Activated T-helper 17 cell treated with anti-CD3 and anti-CD28 coated beads, Interleukin-2, amount 50 U/mL, for 72 hours (primary cell): ENCODE results near the gene LRRC27. TPM values are rescaled to one million over a fixed set of nuclear protein-coding genes. Genes with fewer than 3 reads are reported as not detected.

Experiments
- ATAC-seq: fragments of 150-1000 bp; cut with Tn5 transposase; replicated peaks from 2 replicates; pipeline ENCODE4 v1.10.0; 2021; ENCODE audit warnings: mild to moderate bottlenecking, moderate library complexity
- H3K27ac Mint-ChIP-seq: one replicate; pipeline ENCODE4 v1.8.0; 2022; ENCODE audit warnings: mixed read lengths
- H3K27me3 Mint-ChIP-seq: one replicate; pipeline ENCODE4 v1.8.0; 2022; ENCODE audit warnings: mixed read lengths
- H3K36me3 Mint-ChIP-seq: one replicate; pipeline ENCODE4 v1.8.0; 2022; ENCODE audit warnings: low read depth, mild to moderate bottlenecking, mixed read lengths
- H3K4me1 Mint-ChIP-seq: one replicate; pipeline ENCODE4 v1.8.0; 2022; ENCODE audit warnings: mixed read lengths
- H3K4me3 Mint-ChIP-seq: one replicate; pipeline ENCODE4 v1.8.0; 2022; ENCODE audit warnings: mild to moderate bottlenecking, mixed read lengths
- H3K9me3 Mint-ChIP-seq: one replicate; pipeline ENCODE4 v1.8.0; 2022; ENCODE audit warnings: mixed read lengths
- total RNA-seq, 2 donors: library from RNA; stranded (reverse); gene quantifications; one replicate each; pipeline ENCODE4 v1.2.3, GENCODE V29; 2022

LRRC27 gene
- total RNA-seq, 2 donors from 2014 or later: 4.5 to 6.3 TPM

GRCh38 chr10:132360766-132361447 lies 28.9 kb downstream of the LRRC27 start:
- Mint-ChIP-seq H3K27me3 (no peaks in the 10 kb centered on the region), H3K9me3 (peaks cover 9% of the 10 kb centered on the region), H3K27ac (no peak overlapping the region), H3K4me1 (peaks cover 10% of the 10 kb centered on the region), H3K36me3 (peaks cover 14% of the 10 kb centered on the region), H3K4me3 (no peak overlapping the region)
- no peak for ATAC-seq

GRCh38 chr10:132361581-132362101 lies 29.6 kb downstream of the LRRC27 start:
- Mint-ChIP-seq H3K4me3 (no peak overlapping the region), H3K27me3 (no peaks in the 10 kb centered on the region), H3K36me3 (peaks cover 14% of the 10 kb centered on the region), H3K27ac (no peak overlapping the region), H3K9me3 (peaks cover 9% of the 10 kb centered on the region), H3K4me1 (peaks cover 10% of the 10 kb centered on the region)
- no peak for ATAC-seq

DNA sequence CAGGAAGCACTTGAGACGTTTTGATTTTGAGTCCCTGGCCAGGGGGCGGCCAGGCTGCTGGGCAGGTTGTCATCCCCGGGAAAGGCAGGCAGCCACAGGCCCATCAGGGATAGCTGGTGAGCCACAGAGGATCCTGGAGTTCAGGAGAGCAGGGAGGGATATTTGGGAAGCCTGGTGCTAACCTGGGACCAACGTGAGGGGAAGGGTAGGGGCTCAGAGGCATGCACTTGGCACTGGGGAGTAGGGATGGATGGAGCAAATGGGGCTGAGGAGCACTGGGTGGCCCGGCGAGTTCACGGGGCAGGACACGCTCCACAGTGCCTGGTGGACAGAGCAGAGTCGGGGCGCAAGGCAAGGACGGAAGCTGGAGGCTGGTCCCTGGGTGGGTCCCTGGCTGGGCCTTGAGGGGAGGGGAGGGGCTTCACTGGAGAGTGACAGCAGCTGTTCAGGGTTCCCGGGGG lies 30.2 kb downstream of the LRRC27 start:
- Mint-ChIP-seq H3K4me1 (peaks cover 10% of the 10 kb centered on the region), H3K9me3 (peaks cover 9% of the 10 kb centered on the region), H3K27ac (no peak overlapping the region), H3K36me3 (peaks cover 16% of the 10 kb centered on the region), H3K4me3 (no peak overlapping the region), H3K27me3 (no peaks in the 10 kb centered on the region)
- ATAC-seq: no peak

- ATAC-seq: no peak
- Mint-ChIP-seq H3K4me1 (peaks cover 10% of the 10 kb centered on the region), H3K27me3 (no peaks in the 10 kb centered on the region), H3K9me3 (peaks cover 9% of the 10 kb centered on the region), H3K4me3 (no peak overlapping the region), H3K36me3 (peaks cover 20% of the 10 kb centered on the region), H3K27ac (no peak overlapping the region)
Measured at GRCh38 chr10:132363376-132363775, 31.4 kb downstream of the LRRC27 start.

GRCh38 chr10:132363921-132364593 lies 32.1 kb downstream of the LRRC27 start:
- Mint-ChIP-seq H3K4me1 (peaks cover 10% of the 10 kb centered on the region), H3K9me3 (peaks cover 9% of the 10 kb centered on the region), H3K27me3 (no peaks in the 10 kb centered on the region), H3K4me3 (peak overlapping the region; percentile 52), H3K27ac (peak overlapping the region; percentile 98), H3K36me3 (peaks cover 20% of the 10 kb centered on the region)
- ATAC-seq: peak; percentile 61

GRCh38 chr10:132364594-132364970 lies 32.6 kb downstream of the LRRC27 start:
- peak overlapping the region; percentile 52 for H3K4me3 Mint-ChIP-seq
- no peaks in the 10 kb centered on the region for H3K27me3 Mint-ChIP-seq
- H3K9me3 Mint-ChIP-seq: peaks cover 9% of the 10 kb centered on the region
- peak; percentile 73 for ATAC-seq
- peaks cover 10% of the 10 kb centered on the region for H3K4me1 Mint-ChIP-seq
- peaks cover 20% of the 10 kb centered on the region for H3K36me3 Mint-ChIP-seq
- H3K27ac Mint-ChIP-seq: peak overlapping the region; percentile 98

GRCh38 chr10:132365102-132365501 lies 33.1 kb downstream of the LRRC27 start:
- Mint-ChIP-seq H3K9me3 (peaks cover 9% of the 10 kb centered on the region), H3K27ac (peak overlapping the region; percentile 98), H3K27me3 (no peaks in the 10 kb centered on the region), H3K36me3 (peaks cover 20% of the 10 kb centered on the region), H3K4me3 (peak overlapping the region; percentile 52), H3K4me1 (peaks cover 10% of the 10 kb centered on the region)
- ATAC-seq: peak; percentile 37

DNA sequence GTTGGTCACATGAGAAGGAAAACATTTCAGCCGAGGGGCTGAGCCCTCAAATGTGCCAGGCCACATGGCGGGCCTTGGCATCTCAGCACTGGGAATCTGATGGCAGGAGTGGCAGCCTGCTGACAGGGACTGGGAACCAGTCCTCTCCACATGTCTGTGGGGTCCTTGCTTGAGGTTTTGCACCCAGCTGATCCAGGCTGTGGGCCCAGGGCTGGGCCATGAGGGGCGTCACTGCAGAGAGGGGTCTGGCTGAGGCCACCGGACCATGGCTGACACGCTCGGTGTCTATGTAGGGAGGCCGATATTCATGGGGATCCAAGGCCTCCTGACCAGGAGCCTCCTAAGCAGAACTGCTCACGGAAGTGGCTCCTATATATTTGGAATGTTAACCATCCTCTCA lies 34.0 kb downstream of the LRRC27 start:
- Mint-ChIP-seq H3K27me3 (no peaks in the 10 kb centered on the region), H3K4me1 (peaks cover 10% of the 10 kb centered on the region), H3K36me3 (peaks cover 20% of the 10 kb centered on the region), H3K27ac (no peak overlapping the region), H3K9me3 (peaks cover 9% of the 10 kb centered on the region), H3K4me3 (no peak overlapping the region)
- ATAC-seq: no peak

DNA sequence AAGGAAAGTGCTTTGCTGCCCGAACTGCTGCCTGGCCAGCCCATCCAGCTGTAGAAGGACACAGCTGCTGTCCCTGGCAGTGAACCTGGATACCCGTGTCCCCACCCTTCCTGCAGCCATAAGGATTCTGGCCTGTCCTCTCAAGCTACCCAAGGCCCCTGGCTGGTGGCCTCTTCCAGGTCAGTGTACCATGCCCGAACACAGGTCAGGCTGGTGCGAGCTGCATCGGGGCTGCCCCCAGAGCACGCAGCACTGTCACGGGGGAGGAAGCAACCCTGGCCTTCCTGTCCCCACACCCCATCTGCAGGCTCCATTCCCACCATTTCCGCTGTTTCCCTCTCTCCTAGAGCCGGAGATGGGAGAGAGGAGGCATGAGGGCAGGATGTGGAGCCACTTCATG lies 34.5 kb downstream of the LRRC27 start:
- Mint-ChIP-seq H3K27me3 (no peaks in the 10 kb centered on the region), H3K9me3 (peaks cover 9% of the 10 kb centered on the region), H3K4me1 (peaks cover 10% of the 10 kb centered on the region), H3K27ac (no peak overlapping the region), H3K4me3 (no peak overlapping the region), H3K36me3 (peaks cover 20% of the 10 kb centered on the region)
- no peak for ATAC-seq

GRCh38 chr10:132368391-132368790 lies 36.4 kb downstream of the LRRC27 start:
- H3K27ac Mint-ChIP-seq: no peak overlapping the region
- peaks cover 20% of the 10 kb centered on the region for H3K36me3 Mint-ChIP-seq
- H3K4me3 Mint-ChIP-seq: no peak overlapping the region
- ATAC-seq: no peak
- H3K9me3 Mint-ChIP-seq: peaks cover 9% of the 10 kb centered on the region
- H3K27me3 Mint-ChIP-seq: no peaks in the 10 kb centered on the region
- H3K4me1 Mint-ChIP-seq: peaks cover 16% of the 10 kb centered on the region

DNA sequence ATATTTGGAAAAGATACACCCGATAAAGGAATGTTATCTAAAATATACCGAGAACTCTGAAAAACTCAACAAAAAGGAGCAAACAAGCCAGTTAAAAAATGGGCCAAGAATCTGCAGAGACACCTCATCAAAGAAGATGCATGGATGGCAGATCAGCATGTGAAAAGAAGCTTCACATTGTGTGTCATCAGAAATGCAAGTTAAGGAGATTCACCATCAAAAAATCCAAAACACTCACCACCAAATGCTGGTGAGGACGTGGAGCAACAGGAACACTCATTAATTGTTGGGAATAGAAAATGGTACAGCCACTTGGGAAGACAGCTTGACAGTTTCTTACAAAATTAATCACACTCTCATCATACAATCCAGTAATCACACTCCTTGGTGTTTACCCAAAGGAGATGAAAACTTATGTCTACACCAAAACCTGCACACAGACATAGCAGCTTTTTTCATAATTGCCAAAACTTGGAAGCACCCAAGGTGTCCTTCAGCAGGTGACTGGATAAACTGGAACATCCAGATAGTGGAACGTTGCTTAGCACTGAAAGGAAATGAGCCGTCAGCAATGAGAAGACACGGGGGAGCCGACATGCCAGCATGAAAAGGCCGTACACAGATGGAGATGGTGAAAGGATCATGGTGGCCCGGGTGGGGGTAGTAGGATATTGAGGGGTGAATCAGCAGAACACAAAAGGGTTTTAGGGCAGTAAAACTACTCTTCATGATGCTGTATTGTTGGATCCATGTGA lies 37.1 kb downstream of the LRRC27 start:
- Mint-ChIP-seq H3K4me3 (no peak overlapping the region), H3K4me1 (peaks cover 14% of the 10 kb centered on the region), H3K27ac (no peak overlapping the region), H3K9me3 (peaks cover 8% of the 10 kb centered on the region), H3K27me3 (no peaks in the 10 kb centered on the region), H3K36me3 (peaks cover 17% of the 10 kb centered on the region)
- no peak for ATAC-seq

DNA sequence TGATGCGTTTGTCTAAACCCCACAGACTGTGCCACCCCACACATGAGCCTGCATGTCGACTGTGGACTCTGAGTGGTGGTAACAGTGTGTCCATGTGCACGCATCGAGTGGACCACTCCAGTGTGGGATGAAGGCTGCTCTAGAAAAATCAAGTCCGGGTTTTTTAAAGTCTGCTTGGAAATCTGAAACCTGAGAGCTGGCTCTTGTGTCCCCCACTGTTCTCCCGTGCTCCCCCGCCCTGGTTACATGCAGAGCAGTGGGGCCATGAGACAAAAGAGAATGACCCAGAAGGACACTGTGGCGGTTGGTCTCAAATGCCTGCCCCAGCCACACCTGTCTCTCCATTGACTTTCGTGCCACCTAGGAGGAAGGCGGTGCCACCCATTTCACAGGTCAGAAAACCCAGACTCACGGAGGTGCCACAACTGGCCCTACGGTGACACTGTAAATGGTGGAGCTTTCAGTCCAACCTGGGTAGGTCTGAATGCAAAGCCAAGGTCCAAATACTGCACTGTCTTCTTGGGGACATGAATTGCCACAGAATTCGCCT lies 37.7 kb downstream of the LRRC27 start:
- Mint-ChIP-seq H3K27ac (no peak overlapping the region), H3K4me1 (peaks cover 8% of the 10 kb centered on the region), H3K27me3 (no peaks in the 10 kb centered on the region), H3K4me3 (no peak overlapping the region), H3K36me3 (peaks cover 10% of the 10 kb centered on the region), H3K9me3 (peaks cover 2% of the 10 kb centered on the region)
- no peak for ATAC-seq

DNA sequence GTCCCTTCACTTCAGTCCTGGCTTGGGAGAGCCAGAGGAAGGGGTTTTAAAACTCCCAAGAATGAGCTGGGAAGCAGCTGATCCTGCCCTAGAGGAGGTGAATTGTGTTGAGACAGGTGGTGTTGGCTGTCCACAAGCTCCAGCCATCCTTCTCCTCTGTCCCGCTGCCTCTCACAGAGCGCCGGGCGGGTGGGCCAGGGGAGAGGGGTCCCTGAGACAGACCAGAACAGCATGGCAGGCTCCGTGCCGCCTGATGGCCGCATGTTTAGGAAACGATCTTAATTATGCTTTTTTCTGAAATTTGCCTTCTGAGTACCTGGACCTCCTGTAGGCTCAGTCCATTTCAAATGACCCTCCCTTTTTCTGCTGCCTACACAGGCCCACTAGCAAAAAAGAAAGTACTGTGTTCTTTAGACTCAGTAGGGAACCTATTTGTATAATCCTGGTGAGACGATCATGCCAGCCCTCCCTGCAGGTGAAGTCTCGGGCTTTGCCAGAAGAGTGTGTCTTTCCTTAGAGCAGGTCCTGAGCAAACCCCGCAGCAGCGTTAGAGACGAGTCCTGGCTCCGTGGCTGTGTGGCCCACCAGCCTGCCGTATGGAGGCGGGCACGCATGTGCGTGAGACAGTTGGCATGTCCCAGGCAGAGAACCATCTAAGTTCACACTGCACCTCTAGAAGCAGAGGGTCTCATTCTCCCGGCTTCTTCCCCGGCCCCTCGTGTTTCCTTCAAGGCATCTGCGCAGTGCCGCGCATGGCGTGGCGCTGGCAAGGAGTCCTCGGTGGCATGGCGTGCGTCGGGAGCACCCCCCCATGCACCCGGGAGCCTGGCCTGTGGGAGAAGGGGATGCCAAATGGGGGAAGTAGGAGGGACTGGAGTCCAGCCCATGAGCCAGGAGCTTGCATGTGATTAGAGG lies 38.7 kb downstream of the LRRC27 start:
- Mint-ChIP-seq H3K9me3 (no peaks in the 10 kb centered on the region), H3K36me3 (peaks cover 6% of the 10 kb centered on the region), H3K4me1 (peaks cover 5% of the 10 kb centered on the region), H3K27ac (no peak overlapping the region), H3K27me3 (no peaks in the 10 kb centered on the region), H3K4me3 (no peak overlapping the region)
- no peak for ATAC-seq
